M059J (cell line): ENCODE measurements around the gene TPRG1L. TPM values are rescaled to one million over a fixed set of nuclear protein-coding genes. Genes with fewer than 3 reads are reported as not detected.

Experiments
- DNase-seq: peaks from one replicate; pipeline ENCODE4 v3.0.0-alpha.2; 2012; ENCODE audit warnings: low read depth
- total RNA-seq: library from RNA; depleted of rRNA; stranded (reverse); fragments of >200 nt; shearing (Covaris generic); gene quantifications from 2 replicates; pipeline ENCODE4 v1.2.3, GENCODE V29; 2014

TPRG1L gene
- total RNA-seq, 1 experiment from 2014 or later = 16.0 TPM

- no peak for DNase-seq
Measured at GRCh38 chr1:3645247-3645646, 20.4 kb downstream of the TPRG1L start.

GRCh38 chr1:3645666-3646355 lies 21.0 kb downstream of the TPRG1L start:
- no peak for DNase-seq

GRCh38 chr1:3646596-3646995 lies 21.8 kb downstream of the TPRG1L start:
- DNase-seq = no peak

- peak; percentile 90 for DNase-seq
Measured at GRCh38 chr1:3649342-3650247, 24.8 kb downstream of the TPRG1L start, which contains the start of gene WRAP73. Gene WRAP73 (minus strand): TSS chr1:3650103. CDS start chr1:3649999, 104 bp downstream.

- no peak for DNase-seq
Measured at GRCh38 chr1:3650248-3651025, 25.6 kb downstream of the TPRG1L start.

GRCh38 chr1:3651026-3651929 lies 26.5 kb downstream of the TPRG1L start:
- DNase-seq = peak; percentile 29

GRCh38 chr1:3651930-3652547 lies 27.2 kb downstream of the TPRG1L start, which contains the start of gene TP73:
Gene TP73 (plus strand): TSS chr1:3652516. CDS start chr1:3682366, 29,850 bp downstream.
- DNase-seq = no peak

- DNase-seq = no peak
Measured at GRCh38 chr1:3652548-3653285, 27.9 kb downstream of the TPRG1L start.

- DNase-seq = no peak
Measured at GRCh38 chr1:3653286-3653618, 28.4 kb downstream of the TPRG1L start.

- DNase-seq = no peak
Measured at GRCh38 chr1:3654549-3655281, 29.9 kb downstream of the TPRG1L start.

- DNase-seq = no peak
Measured at GRCh38 chr1:3656450-3657095, 31.8 kb downstream of the TPRG1L start.

- no peak for DNase-seq
Measured at GRCh38 chr1:3657096-3657475, 32.3 kb downstream of the TPRG1L start.

GRCh38 chr1:3657578-3658230 lies 32.9 kb downstream of the TPRG1L start:
- DNase-seq = no peak

GRCh38 chr1:3658231-3658615 lies 33.4 kb downstream of the TPRG1L start:
- no peak for DNase-seq

- DNase-seq = no peak
Measured at GRCh38 chr1:3659093-3659492, 34.3 kb downstream of the TPRG1L start.

GRCh38 chr1:3660704-3661103 lies 35.9 kb downstream of the TPRG1L start:
- no peak for DNase-seq

- DNase-seq = no peak
Measured at GRCh38 chr1:3661631-3662030, 36.8 kb downstream of the TPRG1L start.

- no peak for DNase-seq
Measured at GRCh38 chr1:3662080-3662671, 37.4 kb downstream of the TPRG1L start.
